DOHH2 (cell line): ENCODE data around the gene DNAI7.

ENCODE experiments used
- EZH2phosphoT487 ChIP-seq: fragments of 200-600 bp; sonication (generic); IDR thresholded peaks from 2 replicates; pipeline ENCODE4 v1.6.1; 2017; ENCODE audit warnings: borderline replicate concordance, mild to moderate bottlenecking, antibody characterized with exemption, low read length, moderate library complexity, mixed read lengths
- TF ChIP-seq, protein P1 (sequence below): fragments of 200-600 bp; sonication (generic); IDR thresholded peaks from one replicate; pipeline ENCODE4 v1.5.1; 2014; ENCODE audit warnings: antibody characterized with exemption, mild to moderate bottlenecking, low read depth, low read length; ENCODE audit not compliant: poor library complexity, severe bottlenecking

DNA sequence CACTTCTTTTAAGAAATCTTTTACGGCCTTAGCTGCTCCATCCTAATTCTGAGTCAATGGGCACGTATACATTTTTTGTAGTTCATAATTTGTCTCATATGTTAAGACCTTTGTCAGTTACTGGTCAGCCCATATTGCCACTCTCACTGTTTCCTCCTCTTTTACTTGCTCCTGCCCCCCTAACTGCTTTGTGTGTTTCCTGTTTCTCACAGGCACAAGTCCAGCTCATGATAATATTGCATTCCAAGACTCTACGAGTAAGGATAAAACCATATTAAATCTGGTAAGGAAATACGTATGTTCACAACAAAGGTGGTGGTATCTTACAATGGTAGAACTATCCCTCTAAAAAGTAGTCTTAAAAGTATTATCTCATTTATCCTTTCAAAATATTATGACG lies 111.7 kb downstream of the DNAI7 start:
- TF ChIP-seq, protein P1, sequence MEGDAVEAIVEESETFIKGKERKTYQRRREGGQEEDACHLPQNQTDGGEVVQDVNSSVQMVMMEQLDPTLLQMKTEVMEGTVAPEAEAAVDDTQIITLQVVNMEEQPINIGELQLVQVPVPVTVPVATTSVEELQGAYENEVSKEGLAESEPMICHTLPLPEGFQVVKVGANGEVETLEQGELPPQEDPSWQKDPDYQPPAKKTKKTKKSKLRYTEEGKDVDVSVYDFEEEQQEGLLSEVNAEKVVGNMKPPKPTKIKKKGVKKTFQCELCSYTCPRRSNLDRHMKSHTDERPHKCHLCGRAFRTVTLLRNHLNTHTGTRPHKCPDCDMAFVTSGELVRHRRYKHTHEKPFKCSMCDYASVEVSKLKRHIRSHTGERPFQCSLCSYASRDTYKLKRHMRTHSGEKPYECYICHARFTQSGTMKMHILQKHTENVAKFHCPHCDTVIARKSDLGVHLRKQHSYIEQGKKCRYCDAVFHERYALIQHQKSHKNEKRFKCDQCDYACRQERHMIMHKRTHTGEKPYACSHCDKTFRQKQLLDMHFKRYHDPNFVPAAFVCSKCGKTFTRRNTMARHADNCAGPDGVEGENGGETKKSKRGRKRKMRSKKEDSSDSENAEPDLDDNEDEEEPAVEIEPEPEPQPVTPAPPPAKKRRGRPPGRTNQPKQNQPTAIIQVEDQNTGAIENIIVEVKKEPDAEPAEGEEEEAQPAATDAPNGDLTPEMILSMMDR, result no peak
- no peak for TF ChIP-seq EZH2phosphoT487
